WTC11 (cell line): ENCODE data around the gene FMO4.

ENCODE experiments used
- ARID4B ChIP-seq: sonication (generic); formaldehyde crosslinking; IDR thresholded peaks from 2 replicates; pipeline ENCODE4 v1.8.0; 2023; ENCODE audit warnings: missing genetic modification reagents, mild to moderate bottlenecking, borderline replicate concordance
- ATF3 ChIP-seq: sonication (generic); formaldehyde crosslinking; conservative IDR thresholded peaks from 2 replicates; pipeline ENCODE4 v1.8.1; 2022; ENCODE audit warnings: mild to moderate bottlenecking, missing genetic modification reagents
- CTCF ChIP-seq: fragments of 200-600 bp; IDR thresholded peaks from 2 replicates; pipeline ENCODE4 v1.8.0; 2022; ENCODE audit warnings: antibody characterized with exemption
- E2F4 ChIP-seq: sonication (generic); formaldehyde crosslinking; IDR thresholded peaks from 2 replicates; pipeline ENCODE4 v1.8.1; 2022; ENCODE audit warnings: low read depth, mild to moderate bottlenecking, moderate library complexity, missing genetic modification reagents, borderline replicate concordance
- FOXJ3 ChIP-seq: sonication (generic); formaldehyde crosslinking; IDR thresholded peaks from 2 replicates; pipeline ENCODE4 v1.9.0; 2021; ENCODE audit warnings: missing genetic modification reagents, mild to moderate bottlenecking, borderline replicate concordance
- FOXP4 ChIP-seq: sonication (generic); formaldehyde crosslinking; IDR thresholded peaks from 2 replicates; pipeline ENCODE4 v1.8.0; 2022; ENCODE audit warnings: mild to moderate bottlenecking, missing genetic modification reagents
- IRF1 ChIP-seq: sonication (generic); formaldehyde crosslinking; IDR thresholded peaks from 2 replicates; pipeline ENCODE4 v1.8.0; 2023; ENCODE audit warnings: missing genetic modification reagents
- JUN ChIP-seq: sonication (generic); formaldehyde crosslinking; IDR thresholded peaks from 2 replicates; pipeline ENCODE4 v1.8.0; 2023; ENCODE audit warnings: mild to moderate bottlenecking, missing genetic modification reagents
- NFATC4 ChIP-seq: fragments of 250-450 bp; sonication (Bioruptor Pico); IDR thresholded peaks from 2 replicates; pipeline ENCODE4 v1.9.0; 2021; ENCODE audit warnings: mild to moderate bottlenecking
- USF2 ChIP-seq: sonication (generic); formaldehyde crosslinking; IDR thresholded peaks from 2 replicates; pipeline ENCODE4 v1.8.1; 2023; ENCODE audit warnings: mild to moderate bottlenecking, missing genetic modification reagents, moderate library complexity
- ZNF263 ChIP-seq: sonication (generic); formaldehyde crosslinking; IDR thresholded peaks from 2 replicates; pipeline ENCODE4 v1.8.1; 2022; ENCODE audit warnings: low read depth, mild to moderate bottlenecking, moderate library complexity, missing genetic modification reagents

GRCh38 chr1:171311771-171312558, 2.0 kb upstream of the FMO4 start:
- TF ChIP-seq E2F4 (CRISPR knock-in tag) (no peak), ATF3 (no peak), NFATC4 (CRISPR knock-in tag) (no peak), CTCF (no peak), FOXJ3 (no peak), JUN (CRISPR knock-in tag) (no peak), USF2 (CRISPR knock-in tag) (no peak), ZNF263 (CRISPR knock-in tag) (no peak), ARID4B (CRISPR knock-in tag) (no peak), FOXP4 (CRISPR knock-in tag) (no peak), IRF1 (CRISPR knock-in tag) (no peak)
